Esophagus mucosa (tissue), 1 donor: ENCODE results near the gene ANKRD33B. TPM values are rescaled to one million over a fixed set of nuclear protein-coding genes. Genes with fewer than 3 reads are reported as not detected.

Source experiments
- ATAC-seq: fragments of 200-7000 bp; cut with Tn5 transposase; one replicate; pipeline ENCODE4 v1.9.1; 2020
- total RNA-seq: library from RNA; stranded (reverse); gene quantifications from one replicate; pipeline ENCODE4 v1.2.4, GENCODE V29; 2023
- donor health status: DM: yes; HTN: yes; CAD: no.

ANKRD33B gene
- total RNA-seq, 1 donor from 2014 or later, result 0.68 TPM

GRCh38 chr5:10579536-10580521 lies 16.0 kb downstream of the ANKRD33B start:
- ATAC-seq, result no peak

GRCh38 chr5:10580531-10581423 lies 16.9 kb downstream of the ANKRD33B start:
- ATAC-seq, result no peak

- peak; percentile 65 for ATAC-seq
These were observed 17.5 kb downstream of the ANKRD33B start for GRCh38 chr5:10581424-10581748.

- no peak for ATAC-seq
These were observed 18.1 kb downstream of the ANKRD33B start for GRCh38 chr5:10581867-10582511.

- ATAC-seq, result no peak
These were observed 18.6 kb downstream of the ANKRD33B start for GRCh38 chr5:10582512-10582897.

- no peak for ATAC-seq
These were observed 20.0 kb downstream of the ANKRD33B start for GRCh38 chr5:10583663-10584572.

GRCh38 chr5:10584714-10585517 lies 21.0 kb downstream of the ANKRD33B start:
- no peak for ATAC-seq

GRCh38 chr5:10585518-10585915 lies 21.6 kb downstream of the ANKRD33B start:
- ATAC-seq, result no peak

- ATAC-seq, result no peak
These were observed 22.1 kb downstream of the ANKRD33B start for GRCh38 chr5:10586008-10586407.

GRCh38 chr5:10586555-10586954 lies 22.7 kb downstream of the ANKRD33B start:
- ATAC-seq, result no peak

- no peak for ATAC-seq
These were observed 24.4 kb downstream of the ANKRD33B start for GRCh38 chr5:10588109-10588775.

- ATAC-seq, result no peak
These were observed 25.0 kb downstream of the ANKRD33B start for GRCh38 chr5:10588779-10589447.

GRCh38 chr5:10590226-10590999 lies 26.5 kb downstream of the ANKRD33B start:
- ATAC-seq, result peak; percentile 53

- no peak for ATAC-seq
These were observed 27.3 kb downstream of the ANKRD33B start for GRCh38 chr5:10591159-10591558.

- no peak for ATAC-seq
These were observed 28.1 kb downstream of the ANKRD33B start for GRCh38 chr5:10591966-10592365.

- ATAC-seq, result no peak
These were observed 28.7 kb downstream of the ANKRD33B start for GRCh38 chr5:10592601-10593000.

- ATAC-seq, result no peak
These were observed 29.8 kb downstream of the ANKRD33B start for GRCh38 chr5:10593531-10594181.

GRCh38 chr5:10594591-10595210 lies 30.8 kb downstream of the ANKRD33B start:
- peak; percentile 18 for ATAC-seq
